NCI-H1092 treated with DMSO at 0.1 percent for 48 hours (cell line): ENCODE data around the gene WDR27.
"Not testable (repeated sequence)": the region's sequence is repeated elsewhere in the genome, so short reads cannot be mapped to it uniquely, and the experiment has no call there.

Source experiments
- DNase-seq: peaks from one replicate; lab custom pipeline; 2025; lab: John Stamatoyannopoulos, UW

Gene WDR27

DNA sequence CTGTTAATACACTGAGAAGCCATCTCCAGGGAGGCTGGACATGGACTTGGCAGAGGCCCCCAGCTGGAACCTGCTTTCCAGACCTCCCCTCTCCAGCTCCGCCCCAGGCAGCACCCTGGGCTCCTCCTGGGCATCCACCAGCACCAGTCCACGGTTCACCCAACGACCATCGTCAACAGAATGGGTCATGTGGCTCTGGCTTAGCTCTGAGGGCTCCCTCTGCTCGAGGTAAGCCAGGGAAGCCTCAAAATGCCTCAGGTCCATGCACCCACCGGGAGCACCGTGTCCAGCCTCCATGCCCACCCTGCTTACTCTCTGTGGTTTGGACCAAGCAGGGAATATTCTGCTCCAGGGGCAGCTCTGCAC lies 40.5 kb downstream of the WDR27 start:
- no peak for DNase-seq

DNA sequence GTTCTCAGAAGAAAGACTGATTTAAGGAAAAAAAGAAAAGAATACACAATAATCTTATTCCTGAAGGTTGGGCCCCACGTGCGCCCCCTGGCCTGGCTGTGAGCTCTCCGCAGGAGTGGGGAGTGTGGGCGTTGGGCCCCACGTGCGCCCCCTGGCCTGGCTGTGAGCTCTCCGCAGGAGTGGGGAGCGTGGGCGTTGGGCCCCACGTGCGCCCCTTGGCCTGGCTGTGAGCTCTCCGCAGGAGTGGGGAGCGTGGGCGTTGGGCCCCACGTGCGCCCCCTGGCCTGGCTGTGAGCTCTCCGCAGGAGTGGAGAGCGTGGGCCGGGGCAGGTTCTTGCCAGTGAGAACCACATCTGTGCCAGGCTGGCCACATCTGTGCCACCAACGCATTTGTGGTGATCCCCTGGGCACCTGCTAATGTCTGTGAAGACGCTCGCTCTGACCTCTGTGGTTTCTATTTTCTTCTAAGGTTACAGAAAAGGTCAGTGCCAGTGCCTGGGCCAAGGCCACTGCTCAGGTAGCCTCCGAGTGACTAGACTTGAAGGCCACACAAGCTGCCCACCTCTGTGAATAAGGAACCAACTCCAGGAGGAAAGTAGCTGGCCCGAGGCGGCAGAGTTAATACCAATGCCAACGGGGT lies 41.0 kb downstream of the WDR27 start:
- DNase-seq, result no peak

GRCh38 chr6:169659820-169660610 lies 41.8 kb downstream of the WDR27 start:
- DNase-seq, result no peak

- DNase-seq, result no peak
Observed at GRCh38 chr6:169657284-169657610, 44.6 kb downstream of the WDR27 start.

GRCh38 chr6:169656546-169657283 lies 45.1 kb downstream of the WDR27 start:
- no peak for DNase-seq

DNA sequence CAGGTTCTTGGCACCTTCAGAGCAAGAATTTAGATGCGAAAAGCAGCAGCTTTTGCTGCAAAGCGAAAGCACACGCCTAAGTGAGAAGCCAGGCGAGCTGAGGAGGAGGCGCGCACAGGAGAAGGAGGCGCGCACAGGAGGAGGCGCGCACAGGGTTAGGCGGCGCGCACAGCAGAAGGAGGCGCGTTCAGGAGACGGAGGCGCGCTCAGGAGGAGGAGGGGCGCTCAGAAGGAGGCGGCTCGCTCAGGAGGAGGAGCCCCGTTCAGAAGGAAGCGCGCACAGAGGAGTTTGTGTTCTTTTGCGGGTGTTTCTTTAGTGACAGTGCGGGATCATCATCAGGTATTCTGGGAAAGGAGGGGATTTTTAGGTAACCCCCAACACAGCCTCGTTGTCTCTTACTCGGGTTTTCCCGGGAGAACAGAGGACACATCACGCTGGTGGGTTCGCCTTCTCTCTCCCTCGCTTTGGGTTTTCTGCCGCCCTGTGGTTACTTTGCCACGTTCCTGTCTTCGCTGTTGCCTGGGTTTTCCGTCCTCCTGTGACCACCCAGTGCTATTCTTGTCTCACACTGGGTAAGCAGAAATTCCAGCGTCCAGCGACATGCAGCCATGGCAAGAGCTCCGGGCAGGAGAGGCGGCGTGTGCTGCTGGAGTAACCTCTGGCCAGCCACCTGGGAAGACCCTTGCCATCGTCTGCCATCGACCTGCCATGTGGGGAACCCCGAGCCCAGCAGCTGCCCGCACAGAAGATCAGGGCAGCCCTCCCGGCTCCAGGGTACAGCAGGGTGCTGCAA lies 47.0 kb downstream of the WDR27 start:
- DNase-seq, result peak; percentile 64

DNA sequence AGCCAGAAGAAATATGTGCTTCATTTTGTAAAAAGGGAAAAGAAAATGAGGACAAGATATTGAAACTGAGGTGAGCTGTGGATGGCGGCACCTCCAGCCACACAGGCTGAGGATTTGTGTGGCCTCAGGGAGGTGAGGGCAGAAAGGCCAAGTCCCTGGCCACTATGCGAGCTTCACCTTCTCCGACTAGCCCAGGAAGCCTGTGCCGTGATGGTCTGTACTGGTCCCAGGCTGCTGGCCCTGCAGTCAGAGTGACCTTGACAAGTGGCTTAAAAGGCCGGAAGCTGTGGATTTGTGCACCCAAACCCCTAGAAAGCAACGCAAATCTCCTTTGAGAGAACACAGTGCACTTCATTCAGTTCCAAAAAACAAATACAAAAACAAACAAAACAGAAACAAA lies 48.1 kb downstream of the WDR27 start:
- DNase-seq, result no peak

DNA sequence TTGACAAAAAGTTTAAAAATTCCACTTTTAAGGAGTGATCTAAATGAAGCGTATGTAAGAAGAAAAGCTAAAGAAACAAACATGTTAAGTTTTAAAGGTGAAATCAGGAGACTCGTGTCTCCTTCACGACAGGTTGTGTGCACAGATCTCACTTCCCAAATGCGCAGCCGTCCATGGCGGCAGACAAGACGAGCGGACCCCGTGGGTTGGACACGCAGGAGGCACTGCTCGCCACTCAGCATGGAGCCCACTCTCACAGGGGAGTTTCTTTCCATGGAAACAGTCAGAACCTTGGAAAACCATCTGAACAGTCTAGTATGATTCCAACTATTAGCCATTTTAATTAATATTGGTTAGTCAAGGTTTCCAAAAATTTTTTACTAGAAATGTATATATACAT lies 48.9 kb downstream of the WDR27 start:
- no peak for DNase-seq

- DNase-seq, result no peak
Observed at GRCh38 chr6:169651498-169651897, 50.3 kb downstream of the WDR27 start.

- DNase-seq, result no peak
Observed at GRCh38 chr6:169650959-169651292, 50.9 kb downstream of the WDR27 start.

DNA sequence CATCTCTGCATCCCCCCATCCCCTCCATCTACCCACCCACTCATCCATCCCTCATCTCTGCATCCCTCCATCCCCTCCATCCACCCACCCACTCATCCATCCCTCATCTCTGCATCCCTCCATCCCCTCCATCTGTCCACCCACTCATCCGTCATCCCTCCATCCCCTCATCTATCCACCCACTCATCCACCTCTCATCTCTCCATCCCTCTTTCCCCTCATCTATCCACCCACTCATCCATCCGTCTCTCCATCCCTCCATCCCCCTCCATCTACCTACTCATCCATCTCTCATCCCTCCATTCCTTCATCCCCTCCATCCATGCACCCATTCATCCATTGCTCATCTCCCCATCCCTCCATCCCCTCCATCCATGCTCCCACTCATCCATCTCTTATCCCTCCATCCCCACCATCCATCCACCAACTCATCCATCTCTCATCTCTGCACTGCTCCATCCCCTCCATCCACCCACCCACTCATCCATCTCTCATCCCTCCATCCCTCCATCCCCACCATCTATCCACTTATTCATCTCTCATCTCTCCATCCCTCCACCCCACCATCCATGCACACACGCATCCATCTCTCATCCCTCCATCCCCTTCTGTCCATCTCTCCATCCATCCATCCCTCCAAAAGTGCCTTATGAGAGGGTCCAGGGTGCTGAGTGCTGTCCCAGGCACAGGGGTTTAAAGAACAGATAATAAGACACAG lies 51.4 kb downstream of the WDR27 start:
- no peak for DNase-seq

GRCh38 chr6:169648617-169649016 lies 53.2 kb downstream of the WDR27 start:
- DNase-seq, result no peak

- no peak for DNase-seq
Observed at GRCh38 chr6:169648092-169648491, 53.7 kb downstream of the WDR27 start.

DNA sequence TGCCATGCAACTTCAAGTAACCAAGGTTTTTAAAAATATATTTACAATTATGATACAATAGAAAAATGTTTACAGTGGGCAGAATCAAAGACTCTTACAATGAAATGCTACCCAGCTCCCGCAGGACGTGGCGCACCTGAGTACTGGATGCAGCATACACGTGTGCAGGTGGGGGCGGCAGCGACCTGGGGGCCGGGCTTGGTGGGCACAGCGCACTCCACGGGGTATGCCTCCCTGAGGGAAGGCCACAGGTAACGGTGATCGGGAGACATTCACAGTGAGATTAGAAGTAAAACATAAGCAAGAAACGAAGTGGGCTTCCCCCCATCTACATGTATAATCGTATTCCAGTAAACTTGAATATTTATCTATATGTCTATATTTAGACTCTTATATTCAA lies 54.2 kb downstream of the WDR27 start:
- no peak for DNase-seq

- no peak for DNase-seq
Observed at GRCh38 chr6:169646906-169647567, 54.8 kb downstream of the WDR27 start.

GRCh38 chr6:169645459-169645858 lies 56.4 kb downstream of the WDR27 start:
- not testable (repeated sequence) for DNase-seq

DNA sequence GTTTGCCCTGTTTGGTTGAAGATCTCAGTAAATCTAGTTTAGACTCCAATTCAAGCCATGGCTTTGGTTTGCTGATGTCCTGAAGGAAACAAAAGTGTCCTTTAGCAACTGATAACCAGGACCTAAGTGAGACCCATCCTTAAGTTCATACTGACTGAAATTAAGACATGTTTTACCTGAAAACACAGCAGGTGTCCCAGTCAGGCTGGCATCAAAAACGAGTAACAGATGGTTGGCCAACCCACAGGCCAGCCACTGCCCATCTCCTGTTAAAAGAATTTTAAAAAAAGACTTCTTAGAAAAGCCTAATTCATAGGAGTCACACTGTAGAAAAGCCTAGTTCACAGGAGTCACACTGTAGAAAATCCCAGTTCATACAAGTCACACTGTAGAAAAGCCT lies 58.3 kb downstream of the WDR27 start:
- DNase-seq, result no peak

GRCh38 chr6:169642455-169642854 lies 59.4 kb downstream of the WDR27 start:
- no peak for DNase-seq

DNA sequence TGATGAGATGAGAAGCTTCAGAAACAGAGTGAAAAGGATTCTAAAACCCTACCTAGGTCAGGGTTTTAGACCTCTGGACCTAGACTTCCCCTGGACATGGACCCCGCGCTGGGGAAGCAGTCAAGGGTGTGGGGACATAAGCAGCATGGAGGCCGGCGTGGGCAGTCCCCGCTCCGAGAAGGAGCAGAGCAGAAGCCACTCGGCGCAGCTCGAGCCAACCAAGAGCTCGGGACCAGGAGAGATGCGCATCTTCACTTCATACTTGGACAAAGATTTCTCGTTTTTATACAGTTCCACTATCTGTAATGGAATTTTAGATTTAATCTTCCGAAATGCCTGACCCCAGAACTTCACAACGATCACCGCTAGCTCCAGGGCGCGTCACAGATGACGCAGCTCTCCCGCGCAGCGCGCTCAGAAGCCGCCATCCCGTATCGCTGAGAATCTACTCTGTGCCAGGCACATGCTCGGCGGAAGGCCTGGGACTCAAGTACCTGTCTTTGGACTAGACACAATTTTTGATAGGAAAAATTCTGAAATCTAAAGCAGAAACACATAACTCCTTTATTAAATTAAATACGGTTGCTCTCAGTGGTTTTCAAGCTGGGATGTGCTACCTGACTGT lies 60.3 kb downstream of the WDR27 start:
- no peak for DNase-seq

DNA sequence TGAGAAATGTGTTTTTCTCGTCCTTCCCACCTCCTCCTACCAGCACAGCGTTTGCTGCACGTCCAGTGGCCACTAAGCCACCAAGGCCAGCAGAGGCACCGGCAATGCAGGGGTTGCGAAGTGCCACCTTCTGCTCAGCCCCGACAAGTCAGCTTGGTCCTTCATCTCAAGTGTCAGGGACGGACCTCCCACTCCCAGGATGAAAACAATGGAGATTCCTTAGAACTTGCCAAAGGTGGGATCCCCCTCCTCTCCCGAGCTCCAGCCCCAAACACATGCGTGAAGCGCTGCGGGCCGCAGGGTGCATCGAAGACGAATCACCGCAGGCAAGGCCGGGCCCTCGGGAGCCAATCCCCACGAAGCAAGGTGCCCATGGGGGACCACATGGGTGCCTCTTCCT lies 60.8 kb downstream of the WDR27 start:
- DNase-seq, result no peak

DNA sequence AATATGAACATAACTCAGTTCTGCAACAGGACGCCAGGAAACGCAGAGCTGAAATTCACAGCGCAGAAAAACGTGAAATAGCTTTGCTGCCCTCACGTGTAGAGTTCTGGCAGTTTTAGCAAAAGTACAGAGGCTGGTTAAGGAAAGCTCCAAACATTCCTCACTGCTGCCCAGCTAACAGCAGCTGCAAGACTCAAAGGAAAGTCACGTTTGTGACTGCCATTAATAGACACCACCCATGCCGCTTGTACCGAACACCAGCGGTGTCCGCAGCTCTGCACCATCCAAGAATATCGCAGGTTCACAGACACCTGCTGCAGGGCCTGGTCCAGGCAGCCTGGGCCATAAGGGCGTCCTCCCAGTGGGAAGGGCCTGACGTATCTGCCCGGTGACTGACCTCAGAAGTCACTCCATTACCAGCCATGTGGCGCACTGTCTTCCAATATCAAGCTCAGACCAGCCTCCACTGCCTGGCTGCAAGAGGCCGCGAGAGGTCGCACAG lies 61.4 kb downstream of the WDR27 start:
- DNase-seq, result no peak
